Measurements from ENCODE around the gene SLC25A26. TPM values are rescaled to one million over a fixed set of nuclear protein-coding genes. Genes with fewer than 3 reads are reported as not detected.

Gene SLC25A26
- total RNA-seq, 3 donors from 2014 or later, result 25.6 to 31.4 (median 30.9) TPM

GRCh38 chr3:66206806-66207205, 14.0 kb upstream of the SLC25A26 start:
- no peak for TF ChIP-seq POLR2A (IDR thresholded peaks at IDR 0.05)
- no peak for TF ChIP-seq POLR2AphosphoS5 (IDR thresholded peaks at IDR 0.05)
- Histone ChIP-seq H3K36me3 (no peaks in the 10 kb centered on the region), H3K27me3 (no peaks in the 10 kb centered on the region), H3K4me1 (no peaks in the 10 kb centered on the region), H3K4me3 (no peak overlapping the region), H3K27ac (no peak overlapping the region), H3K9me3 (no peaks in the 10 kb centered on the region)
- intact Hi-C loops (cut with DNase I; ENCODE audit: low total_unique reads), result no loop called here
- no peak for DNase-seq (ENCODE audit: low spot score in 2 of 2)

DNA sequence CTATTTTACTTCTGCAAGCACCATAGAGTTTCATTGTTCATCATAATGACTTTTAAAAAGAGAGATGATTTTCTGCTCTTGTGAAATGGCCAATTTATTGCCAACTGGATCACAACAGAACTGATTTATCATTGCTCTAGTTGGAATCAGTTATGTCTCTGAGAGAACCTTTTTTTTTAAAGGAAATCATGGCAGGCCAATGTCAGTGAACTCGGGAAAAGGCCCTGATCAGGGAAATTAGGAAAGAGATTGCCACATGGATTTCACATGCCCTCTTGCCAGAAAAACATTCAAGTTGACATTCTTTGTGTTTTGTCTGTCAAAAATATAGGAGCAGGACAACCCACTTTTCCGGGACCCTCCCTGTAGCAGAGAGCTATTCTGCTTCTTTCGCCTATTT, 12.6 kb upstream of the SLC25A26 start:
- H3K4me3 ChIP-seq, result no peak overlapping the region
- intact Hi-C loops (cut with DNase I; ENCODE audit: low total_unique reads), result no loop called here
- H3K27ac ChIP-seq, result no peak overlapping the region
- DNase-seq (ENCODE audit: low spot score in 2 of 2), result no peak
- TF ChIP-seq, protein P1, sequence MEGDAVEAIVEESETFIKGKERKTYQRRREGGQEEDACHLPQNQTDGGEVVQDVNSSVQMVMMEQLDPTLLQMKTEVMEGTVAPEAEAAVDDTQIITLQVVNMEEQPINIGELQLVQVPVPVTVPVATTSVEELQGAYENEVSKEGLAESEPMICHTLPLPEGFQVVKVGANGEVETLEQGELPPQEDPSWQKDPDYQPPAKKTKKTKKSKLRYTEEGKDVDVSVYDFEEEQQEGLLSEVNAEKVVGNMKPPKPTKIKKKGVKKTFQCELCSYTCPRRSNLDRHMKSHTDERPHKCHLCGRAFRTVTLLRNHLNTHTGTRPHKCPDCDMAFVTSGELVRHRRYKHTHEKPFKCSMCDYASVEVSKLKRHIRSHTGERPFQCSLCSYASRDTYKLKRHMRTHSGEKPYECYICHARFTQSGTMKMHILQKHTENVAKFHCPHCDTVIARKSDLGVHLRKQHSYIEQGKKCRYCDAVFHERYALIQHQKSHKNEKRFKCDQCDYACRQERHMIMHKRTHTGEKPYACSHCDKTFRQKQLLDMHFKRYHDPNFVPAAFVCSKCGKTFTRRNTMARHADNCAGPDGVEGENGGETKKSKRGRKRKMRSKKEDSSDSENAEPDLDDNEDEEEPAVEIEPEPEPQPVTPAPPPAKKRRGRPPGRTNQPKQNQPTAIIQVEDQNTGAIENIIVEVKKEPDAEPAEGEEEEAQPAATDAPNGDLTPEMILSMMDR (IDR thresholded peaks at IDR 0.05), result no peak
- TF ChIP-seq POLR2A (IDR thresholded peaks at IDR 0.05) (no peak), POLR2AphosphoS5 (IDR thresholded peaks at IDR 0.05) (no peak)
- H3K4me1 ChIP-seq, result no peaks in the 10 kb centered on the region
- no peaks in the 10 kb centered on the region for H3K27me3 ChIP-seq
- no peaks in the 10 kb centered on the region for H3K36me3 ChIP-seq
- H3K9me3 ChIP-seq, result no peaks in the 10 kb centered on the region

- no peak for DNase-seq (ENCODE audit: low spot score in 2 of 2)
- intact Hi-C loops (cut with DNase I; ENCODE audit: low total_unique reads), result no loop called here
- TF ChIP-seq POLR2AphosphoS5 (IDR thresholded peaks at IDR 0.05) (no peak), POLR2A (IDR thresholded peaks at IDR 0.05) (no peak)
- TF ChIP-seq, protein P1 (IDR thresholded peaks at IDR 0.05), result no peak
These were observed 10.0 kb upstream of the SLC25A26 start for GRCh38 chr3:66210687-66211295.

DNA sequence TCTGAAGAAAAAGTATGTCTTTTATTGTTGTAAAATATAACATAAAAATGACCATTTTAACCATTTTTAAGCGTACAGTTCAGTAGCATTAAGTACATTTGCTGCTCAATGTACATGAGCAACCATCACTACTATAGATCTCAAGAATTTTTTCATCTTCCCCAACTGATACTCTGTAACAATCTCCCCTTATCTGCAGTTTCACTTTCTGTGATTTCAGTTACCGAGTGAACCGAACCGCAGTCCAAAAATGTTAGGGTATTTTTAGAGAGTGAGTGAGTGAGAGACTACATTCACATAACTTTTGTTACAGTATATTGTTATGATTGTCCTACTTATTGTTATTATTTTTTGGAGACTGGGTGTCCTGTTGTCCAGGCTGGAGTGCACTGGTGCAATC, 9.0 kb upstream of the SLC25A26 start:
- Histone ChIP-seq H3K4me1 (no peaks in the 10 kb centered on the region), H3K36me3 (no peaks in the 10 kb centered on the region), H3K27ac (no peak overlapping the region), H3K4me3 (no peak overlapping the region), H3K27me3 (no peaks in the 10 kb centered on the region), H3K9me3 (no peaks in the 10 kb centered on the region)
- TF ChIP-seq, protein P1 (IDR thresholded peaks at IDR 0.05), result no peak
- TF ChIP-seq POLR2A (IDR thresholded peaks at IDR 0.05) (no peak), POLR2AphosphoS5 (IDR thresholded peaks at IDR 0.05) (no peak)
- intact Hi-C loops (cut with DNase I; ENCODE audit: low total_unique reads), result no loop called here
- DNase-seq (ENCODE audit: low spot score in 2 of 2), result no peak

More at GRCh38 chr3:66210687-66211295, 10.0 kb upstream of the SLC25A26 start:
- no peaks in the 10 kb centered on the region for H3K9me3 ChIP-seq
- no peaks in the 10 kb centered on the region for H3K27me3 ChIP-seq
- H3K27ac ChIP-seq, result no peak overlapping the region
- no peak overlapping the region for H3K4me3 ChIP-seq
- no peaks in the 10 kb centered on the region for H3K4me1 ChIP-seq
- no peaks in the 10 kb centered on the region for H3K36me3 ChIP-seq

GRCh38 chr3:66215106-66215505, 5.7 kb upstream of the SLC25A26 start:
- intact Hi-C loops (cut with DNase I; ENCODE audit: low total_unique reads), result no loop called here
- H3K27me3 ChIP-seq, result no peaks in the 10 kb centered on the region

More at GRCh38 chr3:66215106-66215505, 5.7 kb upstream of the SLC25A26 start:
- TF ChIP-seq POLR2AphosphoS5 (IDR thresholded peaks at IDR 0.05) (no peak), POLR2A (IDR thresholded peaks at IDR 0.05) (no peak)
- TF ChIP-seq, protein P1 (IDR thresholded peaks at IDR 0.05), result no peak
- Histone ChIP-seq H3K36me3 (no peaks in the 10 kb centered on the region), H3K4me3 (no peak overlapping the region), H3K9me3 (no peaks in the 10 kb centered on the region), H3K27ac (no peak overlapping the region), H3K4me1 (no peaks in the 10 kb centered on the region)
- no peak for DNase-seq (ENCODE audit: low spot score in 2 of 2)
